ENCODE results near the gene PARD6A. TPM values are rescaled to one million over a fixed set of nuclear protein-coding genes. Genes with fewer than 3 reads are reported as not detected.

The PARD6A gene
- total and polyA plus RNA-seq, 2 of the 13 experiments (the other 11 are each of a cell fraction or from before 2014, with no cell fraction given) = 3.5 to 4.3 TPM

GRCh38 chr16:67645397-67646121, 15.2 kb upstream of the PARD6A start (continued):
- TF ChIP-seq ZBTB40 (IDR thresholded peaks at IDR 0.05) = no peak
- no peak for TF ChIP-seq ZBTB40 (CRISPR knock-in tag; IDR thresholded peaks at IDR 0.05)
- TF ChIP-seq NR2C2 (CRISPR knock-in tag; IDR thresholded peaks at IDR 0.05; ENCODE audit: borderline replicate concordance) = no peak
- 0 out of 2 replicates have a peak, but pooled peaks have one; percentile 24 for TF ChIP-seq RXRA (CRISPR knock-in tag; IDR thresholded peaks at IDR 0.05)
- 0 out of 2 replicates have a peak, but pooled peaks have one; percentile 31 for TF ChIP-seq KDM2A (CRISPR knock-in tag; IDR thresholded peaks at IDR 0.05; ENCODE audit: borderline replicate concordance, low read depth)
- no peak for TF ChIP-seq ZNF660 (CRISPR knock-in tag; IDR thresholded peaks at IDR 0.05; ENCODE audit: borderline replicate concordance, low read depth)
- TF ChIP-seq, protein P1, sequence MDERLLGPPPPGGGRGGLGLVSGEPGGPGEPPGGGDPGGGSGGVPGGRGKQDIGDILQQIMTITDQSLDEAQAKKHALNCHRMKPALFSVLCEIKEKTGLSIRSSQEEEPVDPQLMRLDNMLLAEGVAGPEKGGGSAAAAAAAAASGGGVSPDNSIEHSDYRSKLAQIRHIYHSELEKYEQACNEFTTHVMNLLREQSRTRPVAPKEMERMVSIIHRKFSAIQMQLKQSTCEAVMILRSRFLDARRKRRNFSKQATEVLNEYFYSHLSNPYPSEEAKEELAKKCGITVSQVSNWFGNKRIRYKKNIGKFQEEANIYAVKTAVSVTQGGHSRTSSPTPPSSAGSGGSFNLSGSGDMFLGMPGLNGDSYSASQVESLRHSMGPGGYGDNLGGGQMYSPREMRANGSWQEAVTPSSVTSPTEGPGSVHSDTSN (CRISPR knock-in tag; IDR thresholded peaks at IDR 0.05) = no peak
- TF ChIP-seq ZNF598 (CRISPR knock-in tag; IDR thresholded peaks at IDR 0.05; ENCODE audit: borderline replicate concordance) = no peak
- no peak for TF ChIP-seq MAF1 (CRISPR knock-in tag; IDR thresholded peaks at IDR 0.05; ENCODE audit: borderline replicate concordance)
- TF ChIP-seq MTF1 (CRISPR knock-in tag; IDR thresholded peaks at IDR 0.05) = no peak
- no peak for TF ChIP-seq ZNF577 (CRISPR knock-in tag; IDR thresholded peaks at IDR 0.05; ENCODE audit: borderline replicate concordance, low read depth)
- no peak for TF ChIP-seq ZSCAN5A (CRISPR knock-in tag; IDR thresholded peaks at IDR 0.05; ENCODE audit: borderline replicate concordance)
- TF ChIP-seq ZNF572 (CRISPR knock-in tag; IDR thresholded peaks at IDR 0.05) = peak; percentile 89; the same call in 1 of the 2 replicates

Data from HepG2 (cell line).